ENCODE results near the gene PITX3. TPM values are rescaled to one million over a fixed set of nuclear protein-coding genes. Genes with fewer than 3 reads are reported as not detected.

The PITX3 gene
- total RNA-seq (2022; extraction: Qiagen RNA extraction): 0.55 to 1.3 TPM (median 1.1 TPM) in 5 replicates

DNA sequence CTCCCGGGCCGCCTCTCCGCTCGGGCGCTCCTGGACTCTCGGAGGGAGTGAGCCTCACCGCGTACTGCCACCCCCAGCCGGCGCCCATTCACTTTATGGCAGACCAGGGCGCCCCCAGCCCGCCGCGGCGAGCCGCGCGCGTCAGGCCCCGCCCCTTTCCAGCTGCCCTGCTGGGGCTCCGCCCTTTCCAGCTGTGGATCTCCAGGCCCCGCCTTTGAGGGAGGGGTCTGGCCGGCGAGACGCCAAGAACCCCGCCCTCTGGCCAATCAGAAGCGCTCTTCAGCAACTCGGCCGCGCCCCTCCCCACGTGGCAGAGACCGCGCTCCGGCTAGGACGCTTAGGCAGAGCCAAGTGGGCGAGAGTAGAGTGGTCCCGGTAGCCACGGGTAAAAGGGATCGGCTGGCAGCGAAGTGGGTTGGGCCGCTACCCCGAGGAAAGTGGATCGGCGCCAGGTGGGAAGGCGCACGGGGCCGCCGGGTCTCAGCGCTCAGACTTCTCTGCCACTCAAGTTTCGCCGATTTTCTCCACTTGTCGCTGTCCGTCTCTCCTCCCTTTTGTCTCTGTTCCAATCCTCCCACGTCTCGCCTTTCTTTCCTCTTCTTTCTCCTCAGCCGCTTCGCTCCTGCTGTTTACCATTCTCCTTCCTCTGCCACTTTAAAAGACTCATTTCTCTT, at the start of gene PITX3:
Gene PITX3 (minus strand): TSS at position 69 of the 674 bp plus-strand sequence. CDS start 9,432 bp downstream, outside the sequence.

DNA sequence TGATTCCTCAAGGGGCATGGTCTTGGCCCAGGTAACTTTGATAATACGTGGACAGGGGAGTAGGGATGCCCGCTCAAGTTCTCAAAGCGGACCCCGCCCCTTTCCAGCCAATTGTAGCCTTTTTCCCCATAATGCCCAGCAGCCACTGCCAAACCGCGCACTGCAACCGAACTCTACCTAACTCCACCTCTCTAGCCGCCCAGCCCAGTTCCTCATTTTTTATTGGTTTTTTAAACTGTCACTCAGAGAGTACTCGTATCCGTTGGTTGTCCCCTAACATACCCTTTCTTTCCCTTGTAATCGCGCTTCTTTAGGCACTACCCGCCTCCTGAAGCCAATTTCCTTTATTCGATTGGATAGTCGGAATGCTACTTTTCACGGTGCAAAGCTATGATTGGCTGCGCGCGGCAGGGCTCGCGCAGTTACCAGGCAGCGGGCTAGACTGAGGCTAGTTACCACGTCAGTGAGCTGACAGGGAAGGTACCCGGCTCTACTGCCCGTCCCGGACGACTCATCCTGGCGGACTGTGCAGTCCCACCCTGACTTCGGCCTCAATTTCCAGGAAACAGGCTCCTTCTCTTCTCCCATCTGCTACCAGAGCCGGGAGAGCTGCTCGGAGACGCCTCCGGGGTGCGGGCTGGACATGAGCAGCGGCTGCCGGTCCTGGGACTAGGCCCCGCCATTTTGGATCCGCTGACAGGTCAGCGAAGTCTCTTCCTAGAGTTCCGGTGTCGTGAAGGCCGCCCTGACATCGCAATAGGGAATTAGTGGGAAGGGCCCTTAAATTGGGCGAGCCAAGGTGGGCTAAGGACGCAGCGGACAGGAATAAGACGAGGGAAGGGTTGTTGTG, 4.0 kb upstream of the PITX3 start, which contains the start of gene GBF1:
Gene GBF1 (plus strand): TSS at position 451 of the 850 bp plus-strand sequence. CDS start 13,407 bp downstream, outside the sequence.

GRCh38 chr10:102225646-102226541, 15.4 kb downstream of the PITX3 start, which contains the start of gene ELOVL3:
Gene ELOVL3, plus strand, starts transcription at chr10:102226299. Its CDS starts 250 bp downstream, at chr10:102226549.

Other genes with a start within 250 kb of the PITX3 start
- 9.6 to 12.1 TPM (median 11.1 TPM) in 5 replicates for gene ARMH3, start 185.3 kb downstream of the PITX3 start, total RNA-seq (2022; extraction: Qiagen RNA extraction)
- 27.6 to 38.9 TPM (median 36.3 TPM) in 5 replicates for gene HPS6, start 176.2 kb downstream of the PITX3 start, total RNA-seq (2022; extraction: Qiagen RNA extraction)
- gene LDB1, start 121.1 kb downstream of the PITX3 start, total RNA-seq (2022; extraction: Qiagen RNA extraction): 26.8 to 36.2 TPM (median 31.9 TPM) in 5 replicates
- 45.5 to 61.2 TPM (median 56.3 TPM) in 5 replicates for gene PPRC1, start 108.5 kb downstream of the PITX3 start, total RNA-seq (2022; extraction: Qiagen RNA extraction)
- gene NOLC1, start 89.1 kb downstream of the PITX3 start, total RNA-seq (2022; extraction: Qiagen RNA extraction): 141 to 177 TPM (median 158 TPM) in 5 replicates
- 0.21 to 0.39 TPM (median 0.25 TPM) in 5 replicates for gene ELOVL3, start 15.2 kb downstream of the PITX3 start, total RNA-seq (2022; extraction: Qiagen RNA extraction)
- 22.8 to 26.4 TPM (median 23.9 TPM) in 5 replicates for gene GBF1, start 4.0 kb upstream of the PITX3 start, total RNA-seq (2022; extraction: Qiagen RNA extraction)
- 36.9 to 59.6 TPM (median 45.2 TPM) in 5 replicates for gene NFKB2, start 154.2 kb upstream of the PITX3 start, total RNA-seq (2022; extraction: Qiagen RNA extraction)
- gene PSD, start 177.3 kb upstream of the PITX3 start, total RNA-seq (2022; extraction: Qiagen RNA extraction): 0.18 to 0.60 TPM (median 0.42 TPM) in 5 replicates
- gene FBXL15, start 179.3 kb upstream of the PITX3 start, total RNA-seq (2022; extraction: Qiagen RNA extraction): 6.1 to 11.0 TPM (median 9.3 TPM) in 5 replicates
- 65.0 to 69.6 TPM (median 66.8 TPM) in 5 replicates for gene CUEDC2, start 191.1 kb upstream of the PITX3 start, total RNA-seq (2022; extraction: Qiagen RNA extraction)
- gene C10orf95, start 210.0 kb upstream of the PITX3 start, total RNA-seq (2022; extraction: Qiagen RNA extraction): 0.10 to 0.19 TPM (median 0.12 TPM) in 4 of 5 replicates, not detected in the other

Data from A549 treated with AZD2906 at 1 μM for 4 hours (cell line).